Panc1 (cell line): Measurements from ENCODE around the gene NNAT. TPM values are rescaled to one million over a fixed set of nuclear protein-coding genes. Genes with fewer than 3 reads are reported as not detected.

Experiments
- ATAC-seq: fragments of 200-7000 bp; cut with Tn5 transposase; 2 replicates; pipeline ENCODE4 v1.9.1; 2020; ENCODE audit warnings: mild to moderate bottlenecking, moderate library complexity
- BruUV-seq: library from RNA; stranded (reverse); fragments of 400-500 nt; replicated peaks from 2 replicates; lab custom pipeline; 2021; lab: Mats Ljungman, UMichigan
- CTCF ChIA-PET: fragments of 300-600 bp; sonication (Branson Sonifier 250); formaldehyde crosslinking; loops from one replicate; lab custom pipeline; 2022; ENCODE audit warnings: antibody characterized with exemption; lab: Charles Lee
- POLR2A ChIA-PET: fragments of 300-600 bp; sonication (Branson Sonifier 250); formaldehyde crosslinking; loops from one replicate; lab custom pipeline; 2022; ENCODE audit warnings: antibody characterized with exemption; lab: Charles Lee
- DNase-seq: peaks from one replicate; pipeline ENCODE4 v3.0.0-alpha.2; 2010; ENCODE audit warnings: low read depth, low spot score
- H3K27ac ChIP-seq: 2 replicates; pipeline ENCODE4 v1.5.1; 2011; ENCODE audit warnings: mild to moderate bottlenecking, low read length, inconsistent platforms
- H3K27me3 ChIP-seq: fragments of 200-500 bp; sonication (Bioruptor generic); 2 replicates; pipeline ENCODE4 v1.6.0; 2014; ENCODE audit warnings: low read length, inconsistent platforms; ENCODE audit not compliant: control insufficient read depth, insufficient read depth
- H3K36me3 ChIP-seq: fragments of 200-500 bp; sonication (Bioruptor generic); 2 replicates; pipeline ENCODE4 v1.5.1; 2014; ENCODE audit warnings: inconsistent platforms, mild to moderate bottlenecking, low read length, moderate library complexity; ENCODE audit not compliant: control insufficient read depth, insufficient read depth
- H3K4me1 ChIP-seq: 2 replicates; pipeline ENCODE4 v1.5.1; 2011; ENCODE audit warnings: inconsistent platforms, mild to moderate bottlenecking, low read length, moderate library complexity; ENCODE audit not compliant: control insufficient read depth, insufficient read depth
- H3K4me3 ChIP-seq, 2 experiments: 2 replicates each; pipeline ENCODE4 v1.5.1; 2011 to 2012; ENCODE audit warnings: low read depth in 2 of 2, low read length in 2 of 2, mild to moderate bottlenecking in 2 of 2, inconsistent platforms in 1 of 2, moderate library complexity in 1 of 2
- H3K9me3 ChIP-seq: fragments of 200-500 bp; sonication (Bioruptor generic); 2 replicates; pipeline ENCODE4 v1.5.1; 2014; ENCODE audit warnings: low read depth, mild to moderate bottlenecking, inconsistent platforms, low read length, moderate library complexity; ENCODE audit not compliant: control insufficient read depth, insufficient read depth
- CTCF ChIP-seq: fragments of 450-650 bp; IDR thresholded peaks from 2 replicates; pipeline ENCODE4 v1.5.1; 2017; ENCODE audit warnings: mild to moderate bottlenecking
- POLR2AphosphoS5 ChIP-seq: IDR thresholded peaks from 2 replicates; pipeline ENCODE4 v1.6.1; 2012; ENCODE audit warnings: mild to moderate bottlenecking, low read depth, low read length, moderate library complexity
- REST ChIP-seq, 2 experiments: IDR thresholded peaks; 2 replicates each; pipeline ENCODE4 v1.6.1; 2011 to 2012; ENCODE audit warnings: low read depth in 2 of 2, control low read depth in 1 of 2, low read length in 1 of 2, mild to moderate bottlenecking in 1 of 2, moderate library complexity in 1 of 2; ENCODE audit not compliant: insufficient read depth in 1 of 2
- SIN3A ChIP-seq: IDR thresholded peaks from 2 replicates; pipeline ENCODE4 v1.6.1; 2012; ENCODE audit warnings: low read depth, mild to moderate bottlenecking, low read length, moderate library complexity, borderline replicate concordance; ENCODE audit not compliant: insufficient read depth
- TCF7L2 ChIP-seq: IDR thresholded peaks from 2 replicates; pipeline ENCODE4 v1.6.1; 2011; ENCODE audit warnings: mild to moderate bottlenecking, low read depth, low read length, inconsistent platforms
- in situ Hi-C: cut with HindIII; loops from 2 replicates; pipeline ENCODE4 v1.10.0; 2016; ENCODE audit warnings: low sequenced_read_pairs, low pct_unique_long_range_greater_than_20kb
- intact Hi-C: fragments of 100-400 bp; cut with micrococcal nuclease; formaldehyde crosslinking; loops from one replicate; pipeline ENCODE4 v1.10.0; 2022; ENCODE audit not compliant: unreplicated experiment
- total RNA-seq: library from RNA; stranded (reverse); gene quantifications from one replicate; pipeline ENCODE4 v1.2.1, GENCODE V29; 2021; ENCODE audit not compliant: unreplicated experiment

The NNAT gene
- total RNA-seq, 1 experiment from 2014 or later: not detected

GRCh38 chr20:37520419-37520955 is 563 bp upstream of the NNAT start:
- Histone ChIP-seq H3K4me1 (peaks cover 3% of the 10 kb centered on the region; the same call in 1 of the 2 replicates), H3K9me3 (no peaks in the 10 kb centered on the region), H3K27ac (no peak overlapping the region), H3K27me3 (no peaks in the 10 kb centered on the region), H3K36me3 (no peaks in the 10 kb centered on the region), H3K4me3 (no peak overlapping the region)
- POLR2A ChIA-PET: no interaction called here
- CTCF ChIA-PET: no interaction called here
- intact Hi-C loops (no loop called here), in situ Hi-C loops (no loop called here)
- no peak for TF ChIP-seq TCF7L2
- no peak for TF ChIP-seq REST (IDR thresholded peaks at IDR 0.05; ENCODE audit: insufficient read depth in 1 of 2, low read depth in 2 of 2, low read length in 1 of 2)
- TF ChIP-seq POLR2AphosphoS5: no peak
- no peak for TF ChIP-seq SIN3A
- TF ChIP-seq CTCF: no peak
- BruUV-seq: no TSS peak
- ATAC-seq (no peak), DNase-seq (no peak)

GRCh38 chr20:37522260-37523011 is 1.4 kb downstream of the NNAT start:
- no peak overlapping the region for H3K27ac ChIP-seq
- in situ Hi-C loops (no loop called here), intact Hi-C loops (no loop called here)
- no TSS peak for BruUV-seq
- H3K9me3 ChIP-seq: no peaks in the 10 kb centered on the region
- DNase-seq: no peak
- CTCF ChIA-PET: no interaction called here
- no peak overlapping the region for H3K4me3 ChIP-seq
- no peaks in the 10 kb centered on the region for H3K27me3 ChIP-seq
- H3K4me1 ChIP-seq: peaks cover 7% of the 10 kb centered on the region
- ATAC-seq: no peak
- peaks cover 1% of the 10 kb centered on the region; the same call in 1 of the 2 replicates for H3K36me3 ChIP-seq
- POLR2A ChIA-PET: no interaction called here
- TF ChIP-seq POLR2AphosphoS5 (no peak), REST (IDR thresholded peaks at IDR 0.05; ENCODE audit: insufficient read depth in 1 of 2, low read depth in 2 of 2, low read length in 1 of 2) (no peak), TCF7L2 (no peak), SIN3A (no peak), CTCF (no peak)
